Subcutaneous adipose tissue (tissue), 4 donors: ENCODE measurements around the gene MPPED2. TPM values are rescaled to one million over a fixed set of nuclear protein-coding genes. Genes with fewer than 3 reads are reported as not detected.

Experiments
- CTCF ChIP-seq: fragments of 450-650 bp; IDR thresholded peaks from one replicate; pipeline ENCODE4 v1.5.1; 2016; ENCODE audit warnings: low read depth, mild to moderate bottlenecking, control low read depth, antibody characterized with exemption, moderate library complexity
- total RNA-seq, 4 donors: library from RNA; depleted of rRNA; stranded (reverse); fragments of >200 nt; gene quantifications; one replicate each; pipeline ENCODE4 v1.1.0, GENCODE V29; 2016

MPPED2 gene
- total RNA-seq, 4 donors from 2014 or later: 10.5 to 32.4 (median 15.5) TPM

- no peak for TF ChIP-seq CTCF
Observed at GRCh38 chr11:30462421-30462820, 123.7 kb downstream of the MPPED2 start.

- TF ChIP-seq CTCF: no peak
Observed at GRCh38 chr11:30459821-30460220, 126.3 kb downstream of the MPPED2 start.

GRCh38 chr11:30459306-30459705 lies 126.8 kb downstream of the MPPED2 start:
- no peak for TF ChIP-seq CTCF

- no peak for TF ChIP-seq CTCF
Observed at GRCh38 chr11:30458541-30458940, 127.6 kb downstream of the MPPED2 start.

GRCh38 chr11:30457087-30457486 lies 129.1 kb downstream of the MPPED2 start:
- no peak for TF ChIP-seq CTCF

- no peak for TF ChIP-seq CTCF
Observed at GRCh38 chr11:30455025-30455424, 131.1 kb downstream of the MPPED2 start.

- no peak for TF ChIP-seq CTCF
Observed at GRCh38 chr11:30454541-30454940, 131.6 kb downstream of the MPPED2 start.
